HuH-7.5 (cell line): Measurements from ENCODE around the gene SLC7A7.
"Not testable (repeated sequence)": the region's sequence is repeated elsewhere in the genome, so short reads cannot be mapped to it uniquely, and the experiment has no call there.

Source experiments
- DNase-seq: peaks from one replicate; pipeline ENCODE4 v3.0.0; 2011; ENCODE audit warnings: low spot score

Gene SLC7A7

DNA sequence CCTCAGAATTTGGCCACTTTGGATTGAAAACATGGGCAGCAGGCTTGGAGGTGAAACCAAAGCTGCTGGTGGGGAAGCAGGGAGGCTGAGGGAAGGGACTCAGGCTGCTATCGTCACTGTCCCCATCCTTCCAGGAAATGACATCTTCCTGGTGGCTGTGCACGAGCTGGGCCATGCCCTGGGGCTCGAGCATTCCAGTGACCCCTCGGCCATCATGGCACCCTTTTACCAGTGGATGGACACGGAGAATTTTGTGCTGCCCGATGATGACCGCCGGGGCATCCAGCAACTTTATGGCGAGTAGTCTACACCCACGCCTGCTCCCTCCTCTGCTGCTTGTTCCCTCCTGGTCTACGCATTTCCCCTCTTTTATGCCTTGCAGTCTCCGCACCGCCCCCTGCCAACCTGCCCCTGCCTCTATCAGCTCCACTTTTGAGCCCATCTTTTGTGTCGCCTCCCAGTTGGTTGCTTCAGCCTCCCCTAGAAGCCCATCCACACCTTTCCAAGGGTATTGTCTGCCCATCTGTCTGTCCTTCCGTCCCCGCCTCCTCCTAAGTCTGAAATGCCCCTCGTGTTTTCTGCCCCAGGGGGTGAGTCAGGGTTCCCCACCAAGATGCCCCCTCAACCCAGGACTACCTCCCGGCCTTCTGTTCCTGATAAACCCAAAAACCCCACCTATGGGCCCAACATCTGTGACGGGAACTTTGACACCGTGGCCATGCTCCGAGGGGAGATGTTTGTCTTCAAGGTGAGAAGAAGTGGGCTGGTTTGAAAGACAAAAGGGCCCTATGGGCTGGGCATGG lies 28.1 kb upstream of the SLC7A7 start:
- DNase-seq, result no peak

DNA sequence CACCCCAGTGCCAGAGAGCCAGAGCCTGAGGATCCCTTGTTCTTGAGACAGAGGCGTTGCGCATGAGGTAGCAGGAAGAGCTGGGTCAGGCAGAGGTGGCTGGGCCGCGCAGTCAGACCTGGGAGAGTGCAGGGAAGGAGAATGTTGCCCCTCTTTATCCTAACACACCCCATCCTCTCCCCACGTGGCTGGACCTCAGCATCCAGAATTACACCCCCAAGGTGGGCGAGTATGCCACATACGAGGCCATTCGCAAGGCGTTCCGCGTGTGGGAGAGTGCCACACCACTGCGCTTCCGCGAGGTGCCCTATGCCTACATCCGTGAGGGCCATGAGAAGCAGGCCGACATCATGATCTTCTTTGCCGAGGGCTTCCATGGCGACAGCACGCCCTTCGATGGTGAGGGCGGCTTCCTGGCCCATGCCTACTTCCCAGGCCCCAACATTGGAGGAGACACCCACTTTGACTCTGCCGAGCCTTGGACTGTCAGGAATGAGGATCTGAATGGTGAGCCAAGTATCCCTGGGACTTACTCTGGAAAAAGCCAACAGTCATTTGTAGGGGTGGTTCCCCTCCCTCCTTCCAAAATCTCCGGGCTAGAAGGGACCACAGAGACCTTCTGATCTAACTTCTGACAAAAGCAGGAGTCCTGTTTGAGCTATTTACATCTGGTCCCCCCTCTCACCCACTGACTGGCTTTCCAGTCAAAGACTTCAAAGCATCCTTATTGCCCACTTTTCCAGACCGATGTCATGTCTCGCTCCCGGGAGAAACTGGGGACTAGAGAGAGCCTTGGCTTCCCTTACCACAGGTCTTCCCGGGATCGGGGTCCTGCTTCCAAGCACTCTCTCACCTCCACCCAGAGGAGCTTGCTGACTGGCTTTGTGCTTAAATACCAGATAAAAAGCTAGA lies 27.2 kb upstream of the SLC7A7 start:
- DNase-seq, result no peak

DNA sequence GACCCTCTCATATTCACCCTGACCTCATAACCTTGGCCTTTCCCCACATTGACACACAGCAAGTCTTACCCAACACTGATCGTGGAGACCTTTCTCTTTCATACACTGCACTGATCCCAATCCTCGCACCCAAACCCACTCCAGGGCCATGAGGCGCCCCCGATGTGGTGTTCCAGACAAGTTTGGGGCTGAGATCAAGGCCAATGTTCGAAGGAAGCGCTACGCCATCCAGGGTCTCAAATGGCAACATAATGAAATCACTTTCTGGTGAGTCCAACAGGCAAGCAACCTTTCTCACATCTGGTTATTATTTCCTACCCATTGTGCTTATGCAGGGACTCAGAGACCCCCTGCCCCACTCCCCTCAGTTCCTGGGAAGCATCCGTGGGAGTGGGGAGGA lies 26.5 kb upstream of the SLC7A7 start:
- no peak for DNase-seq

DNA sequence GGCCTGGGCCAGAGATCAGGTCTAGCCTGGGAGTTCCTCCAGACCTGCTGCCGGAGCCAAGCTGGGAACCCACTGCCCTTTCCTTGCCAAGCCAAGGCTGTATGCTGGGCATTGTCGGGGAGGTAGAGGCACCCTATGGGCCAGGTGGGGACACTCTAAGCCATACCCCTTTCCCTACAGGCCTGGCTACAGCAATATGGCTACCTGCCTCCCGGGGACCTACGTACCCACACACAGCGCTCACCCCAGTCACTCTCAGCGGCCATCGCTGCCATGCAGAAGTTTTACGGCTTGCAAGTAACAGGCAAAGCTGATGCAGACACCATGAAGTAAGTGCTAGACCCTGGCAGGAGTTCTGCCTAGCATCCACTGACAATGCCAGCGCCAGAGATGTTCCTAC lies 26.1 kb upstream of the SLC7A7 start:
- no peak for DNase-seq

DNA sequence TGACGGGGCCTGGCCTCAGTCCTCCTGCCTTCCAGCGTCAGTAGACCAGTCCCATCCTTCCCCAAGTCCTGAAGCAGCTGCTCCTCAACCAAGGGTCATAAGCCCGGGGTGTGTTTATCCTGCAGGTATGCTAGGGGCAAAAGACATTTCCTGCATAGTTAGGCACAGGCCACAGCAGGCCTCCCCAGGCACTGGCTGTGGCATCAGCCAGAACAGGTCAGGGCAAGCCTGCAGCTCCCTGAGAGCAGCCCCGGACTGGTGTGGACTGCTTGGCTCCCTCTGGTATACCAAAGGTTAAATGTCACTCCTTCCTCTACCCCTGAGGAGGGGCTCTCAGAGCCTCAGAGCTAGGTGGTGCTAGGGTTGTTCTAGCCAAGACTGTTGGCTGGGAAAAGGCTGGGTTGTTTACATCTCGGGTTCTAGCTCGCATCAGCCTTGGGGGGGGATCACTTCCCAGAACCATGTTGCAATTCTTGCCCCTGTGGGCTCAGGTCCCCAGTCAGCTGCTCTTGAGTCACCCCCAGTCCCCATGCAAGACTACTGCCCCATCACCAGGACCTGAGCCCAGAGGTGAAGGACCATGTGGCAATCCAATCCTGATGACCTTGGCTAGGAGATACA lies 24.0 kb upstream of the SLC7A7 start:
- no peak for DNase-seq

DNA sequence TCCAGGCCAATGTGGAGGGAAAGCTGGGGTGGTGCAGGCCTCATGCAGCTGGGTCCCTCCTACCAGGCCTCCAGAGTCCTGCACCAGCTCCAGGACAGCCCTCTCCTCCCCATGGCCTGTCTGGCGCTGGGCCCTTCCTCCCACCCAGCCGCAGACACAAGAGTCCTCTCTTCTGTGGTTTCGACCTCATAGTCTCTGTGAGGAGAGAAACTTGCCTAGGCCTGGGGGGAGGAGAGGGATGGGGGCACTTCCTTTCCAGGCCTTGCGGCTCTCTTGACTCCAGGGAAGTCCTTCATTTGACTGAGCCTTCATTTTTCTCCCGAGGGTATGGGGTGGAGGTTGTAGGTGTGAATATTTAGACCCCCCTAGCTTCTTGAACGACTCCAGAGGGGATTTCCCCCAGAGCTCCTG lies 23.4 kb upstream of the SLC7A7 start:
- no peak for DNase-seq

DNA sequence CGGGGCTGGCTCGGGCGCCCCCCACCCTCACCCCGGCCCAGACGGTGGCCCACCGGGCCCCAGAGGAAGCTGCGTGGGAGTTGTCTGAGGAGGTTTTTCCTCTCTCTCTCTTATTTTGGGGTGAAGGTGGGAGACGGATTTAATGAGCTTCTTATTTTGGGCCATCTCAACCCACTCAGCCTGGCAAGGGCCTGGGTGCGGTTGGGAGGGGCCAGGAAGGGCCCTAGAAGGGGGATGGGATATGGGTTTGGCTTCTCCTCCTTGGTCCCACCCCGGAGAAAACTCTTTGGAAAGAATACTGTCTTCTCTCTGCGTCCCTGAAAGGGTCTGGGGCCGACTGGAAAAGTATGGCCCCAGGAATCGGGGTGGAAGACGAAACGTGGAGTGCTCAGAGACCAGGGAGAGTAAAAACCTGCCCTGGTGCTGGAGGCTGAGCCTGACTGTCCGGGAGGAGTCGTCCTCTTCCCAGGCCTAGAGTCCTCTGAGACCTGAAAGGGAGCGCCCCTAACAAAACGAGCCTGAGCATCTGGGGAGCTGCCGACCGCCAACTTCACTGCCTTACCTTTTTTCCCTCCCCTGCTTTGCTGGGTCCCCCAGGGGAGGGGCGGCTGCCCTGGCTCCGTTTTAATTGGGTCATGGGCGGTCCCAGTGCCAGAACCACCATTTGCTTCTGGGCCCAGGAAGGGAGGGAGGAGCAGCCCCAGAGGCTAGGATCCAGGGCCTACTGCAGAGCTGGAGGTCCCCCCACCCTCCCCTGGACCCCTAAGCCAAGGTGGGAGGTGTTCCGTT lies 22.7 kb upstream of the SLC7A7 start:
- no peak for DNase-seq

DNA sequence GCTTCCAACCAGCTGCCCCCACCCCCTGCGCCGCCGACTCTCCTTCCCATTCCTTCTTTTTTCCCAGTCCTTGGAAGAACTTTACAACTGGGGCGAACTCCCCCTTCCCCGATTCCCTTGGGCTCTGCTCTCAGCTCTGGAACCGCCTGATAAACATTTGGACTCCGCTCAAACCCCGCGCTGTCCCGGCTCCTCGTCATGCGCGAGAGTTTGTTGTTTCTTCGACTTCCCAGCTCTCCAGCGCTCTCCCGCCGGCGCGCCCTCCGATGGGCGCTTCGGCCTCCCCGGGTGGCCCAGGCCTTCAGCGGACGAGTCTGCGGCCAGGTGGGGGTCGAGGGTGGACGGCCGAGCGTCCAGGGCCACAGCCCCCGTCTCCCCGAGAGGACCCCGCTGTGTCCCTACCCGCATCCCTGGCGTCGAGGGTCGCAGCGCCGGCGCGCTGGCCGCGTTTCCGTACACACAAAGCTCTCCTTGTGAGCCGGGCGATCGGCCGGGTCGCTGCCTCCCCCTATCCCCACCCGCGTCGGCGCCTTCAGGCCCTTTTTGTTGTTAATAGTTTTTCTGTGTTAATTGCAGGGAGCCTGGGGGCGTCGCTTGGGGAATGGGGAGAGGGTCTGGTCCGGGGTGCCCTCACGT lies 22.0 kb upstream of the SLC7A7 start:
- peak; percentile 69 for DNase-seq

DNA sequence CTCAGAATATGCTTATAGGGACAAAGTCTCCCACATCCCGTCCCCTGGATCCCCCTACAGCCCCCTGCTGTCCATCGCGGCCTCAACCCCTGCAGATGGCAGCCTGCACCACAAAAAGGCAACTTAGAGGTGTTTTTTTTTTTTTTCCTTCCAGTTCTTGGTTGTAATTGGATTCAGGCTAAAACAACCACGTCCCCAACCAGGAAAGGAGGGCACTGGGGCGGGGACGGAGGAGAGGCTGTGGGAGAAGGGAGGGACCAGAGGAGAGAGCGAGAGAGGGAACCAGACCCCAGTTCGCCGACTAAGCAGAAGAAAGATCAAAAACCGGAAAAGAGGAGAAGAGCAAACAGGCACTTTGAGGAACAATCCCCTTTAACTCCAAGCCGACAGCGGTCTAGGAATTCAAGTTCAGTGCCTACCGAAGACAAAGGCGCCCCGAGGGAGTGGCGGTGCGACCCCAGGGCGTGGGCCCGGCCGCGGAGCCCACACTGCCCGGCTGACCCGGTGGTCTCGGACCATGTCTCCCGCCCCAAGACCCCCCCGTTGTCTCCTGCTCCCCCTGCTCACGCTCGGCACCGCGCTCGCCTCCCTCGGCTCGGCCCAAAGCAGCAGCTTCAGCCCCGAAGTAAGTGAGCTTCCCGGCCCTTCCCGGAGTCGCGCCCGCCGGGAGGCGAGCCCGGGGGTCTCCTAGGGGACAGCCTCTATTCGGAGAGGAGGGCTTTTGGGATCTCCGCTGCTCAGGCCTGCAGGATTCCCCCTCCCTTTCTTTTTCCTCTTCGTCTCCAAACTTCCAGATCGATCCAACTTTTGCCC lies 21.3 kb upstream of the SLC7A7 start, which contains the start of gene MMP14:
Gene MMP14 (plus strand): TSS at position 285 of the 813 bp plus-strand sequence. CDS start 233 bp downstream, at position 518.
- DNase-seq, result peak; percentile 86

DNA sequence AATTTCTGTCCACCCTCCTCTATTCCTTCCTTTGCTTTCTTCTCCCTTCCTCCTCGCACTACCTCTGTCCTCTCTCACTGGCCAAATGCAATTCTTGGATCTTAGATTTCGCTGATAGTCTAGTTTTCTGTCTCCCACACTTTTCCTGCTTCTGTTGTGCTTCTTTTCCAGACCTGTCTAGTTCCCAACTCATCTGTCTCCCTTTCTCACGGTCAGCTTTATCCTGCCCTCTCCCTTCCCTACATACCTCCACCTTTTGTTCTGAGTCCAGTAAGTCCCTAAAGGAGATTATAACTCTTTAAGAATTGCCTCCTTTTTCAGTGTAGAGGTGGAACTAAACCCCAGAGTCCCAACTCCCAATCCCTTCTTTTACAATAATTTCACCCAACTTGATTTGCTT lies 20.3 kb upstream of the SLC7A7 start:
- no peak for DNase-seq

DNA sequence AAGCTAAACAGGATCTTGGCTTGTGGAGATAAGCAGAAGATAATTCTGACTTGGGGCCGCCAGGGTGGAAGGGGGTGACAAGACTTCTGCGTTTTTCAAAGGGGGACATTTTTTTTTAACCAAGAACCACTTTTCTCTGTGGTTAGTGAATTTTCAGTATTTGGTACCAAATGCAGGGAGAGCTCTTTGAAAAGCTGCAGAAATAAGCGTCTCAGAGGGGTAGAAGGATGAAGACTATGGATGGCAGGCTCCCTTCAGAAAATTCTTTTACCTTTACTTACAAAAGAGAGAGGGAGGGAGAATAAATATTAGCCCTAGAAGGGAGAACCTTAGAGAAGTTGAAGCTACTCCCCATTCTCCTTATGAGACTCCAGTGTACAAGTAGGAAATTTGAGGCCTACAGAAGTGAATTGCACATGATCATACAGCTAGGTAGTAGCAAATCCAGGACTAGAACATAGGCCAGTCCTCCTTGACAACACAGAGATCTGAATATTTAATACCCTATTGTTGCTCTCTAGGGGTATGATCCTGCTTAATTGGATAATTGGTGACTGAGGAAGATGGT lies 15.3 kb upstream of the SLC7A7 start:
- no peak for DNase-seq

DNA sequence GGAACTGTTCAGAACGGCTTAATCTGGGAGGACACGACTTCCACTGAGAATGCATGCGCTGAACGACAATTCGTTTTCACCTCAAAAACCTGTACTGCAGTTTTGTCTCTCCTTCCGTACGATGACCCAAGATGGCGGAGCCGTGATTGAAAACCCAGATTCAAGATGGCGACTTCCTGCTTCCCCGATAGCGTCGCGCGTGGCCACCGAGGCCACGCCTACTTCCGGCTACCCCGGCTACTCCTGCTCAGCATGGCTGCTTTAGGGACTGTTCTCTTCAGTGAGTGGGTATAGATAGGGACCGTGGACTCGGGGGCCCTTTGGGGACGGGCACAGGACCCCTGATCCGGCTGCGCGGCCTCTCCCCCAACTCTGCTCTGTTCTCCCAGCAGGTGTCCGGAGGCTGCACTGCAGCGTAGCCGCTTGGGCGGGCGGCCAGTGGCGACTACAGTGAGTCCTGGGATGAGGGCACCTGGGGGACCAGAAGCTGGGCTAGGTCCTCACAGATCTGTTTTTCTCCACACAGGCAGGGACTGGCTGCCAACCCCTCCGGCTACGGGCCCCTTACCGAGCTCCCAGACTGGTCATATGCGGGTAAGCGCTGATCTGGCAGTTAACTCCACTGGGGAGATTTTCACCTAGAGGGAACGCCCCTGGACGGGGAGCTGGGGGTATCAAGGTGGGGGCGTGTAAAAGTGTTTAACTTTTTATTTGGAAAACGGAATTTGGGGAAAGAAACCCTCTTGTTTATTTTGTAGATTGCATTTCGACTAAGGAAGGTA lies 14.6 kb upstream of the SLC7A7 start, which contains the start of gene MRPL52:
Gene MRPL52 (plus strand): TSS at position 227 of the 782 bp plus-strand sequence. CDS start 26 bp downstream, at position 253.
- peak; percentile 87 for DNase-seq

DNA sequence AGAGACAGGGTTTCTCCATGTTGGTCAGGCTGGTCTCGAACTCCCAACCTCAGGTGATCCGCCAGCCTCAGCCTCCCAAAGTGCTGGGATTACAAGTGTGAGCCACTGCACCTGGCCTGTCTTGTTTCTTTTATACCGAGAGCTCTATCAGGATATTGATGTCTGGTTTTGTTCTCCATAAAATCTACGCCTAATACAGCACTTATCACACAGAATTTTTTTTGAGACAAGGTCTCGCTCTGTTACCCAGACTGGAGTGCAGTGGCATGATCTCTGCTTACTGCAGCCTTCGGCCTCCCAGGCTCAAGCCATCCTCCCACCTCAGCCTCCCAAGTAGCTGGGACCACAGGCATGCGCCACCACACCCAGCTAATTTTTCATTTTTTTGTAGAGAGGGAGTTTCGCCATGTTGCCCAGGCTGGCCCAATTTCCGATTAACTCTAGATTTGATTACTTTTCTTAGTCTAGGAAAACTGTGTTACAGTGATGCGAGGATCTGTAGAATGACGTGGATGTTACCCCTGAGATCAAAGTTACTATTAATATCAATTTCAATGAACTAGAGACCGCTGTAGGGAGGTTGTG lies 13.9 kb upstream of the SLC7A7 start:
- not testable (repeated sequence) for DNase-seq

DNA sequence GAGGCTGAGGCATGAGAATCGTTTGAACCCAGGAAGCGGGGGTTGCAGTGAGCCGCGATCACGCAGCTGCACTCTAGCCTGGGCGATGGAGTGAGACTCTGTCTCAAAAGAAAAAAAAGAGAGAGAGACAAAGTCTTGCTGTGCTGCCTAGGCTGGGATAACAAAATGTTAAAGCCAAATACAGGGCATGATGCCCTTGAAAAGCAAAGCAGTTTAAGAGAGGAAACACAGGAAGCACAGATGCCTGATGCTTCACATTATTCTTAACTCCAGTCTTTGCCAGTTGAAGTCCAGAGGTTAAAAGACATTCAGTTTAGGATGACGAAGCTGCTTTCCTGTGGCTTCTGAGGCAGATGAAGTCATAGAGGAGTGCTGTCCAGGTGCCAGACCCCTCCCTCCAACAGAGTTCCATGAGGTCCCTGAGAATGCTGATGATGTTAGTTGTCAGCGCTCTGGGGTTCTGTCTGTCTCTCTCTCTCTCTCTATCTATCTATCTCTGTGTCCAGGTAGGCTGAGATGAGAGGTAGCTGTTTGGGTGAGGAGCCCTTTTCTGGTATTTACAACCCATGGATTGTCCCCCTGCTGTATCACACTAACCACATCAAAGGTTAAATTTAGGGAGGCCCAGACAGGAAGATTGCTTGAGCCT lies 9.6 kb upstream of the SLC7A7 start:
- DNase-seq, result no peak

DNA sequence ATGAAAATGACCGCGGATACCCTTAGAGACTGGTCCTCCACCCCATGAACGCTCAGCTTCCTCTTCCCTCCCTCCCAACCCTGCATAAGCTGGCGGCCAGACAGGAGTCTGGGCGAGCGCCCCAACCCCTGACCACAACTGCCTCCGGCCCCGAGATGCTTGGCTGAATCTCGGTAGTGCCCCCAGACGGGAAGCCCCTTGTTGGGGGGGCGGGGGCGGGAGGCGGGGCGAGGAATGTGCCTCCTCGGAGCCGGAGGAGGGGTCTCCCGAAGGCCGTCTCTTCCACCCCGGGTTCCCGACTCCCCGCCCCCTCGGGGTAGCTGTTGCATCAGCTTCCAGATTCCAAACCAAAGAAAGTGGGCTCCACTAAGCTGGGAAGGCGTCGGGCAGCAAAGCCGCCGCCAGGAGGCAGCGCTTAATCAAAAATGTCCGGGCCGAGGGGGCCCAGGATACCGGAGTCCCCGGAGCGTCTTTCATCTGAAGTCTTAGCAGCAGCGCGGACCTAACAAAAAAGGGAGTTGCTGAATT lies 7.4 kb upstream of the SLC7A7 start:
- peak; percentile 69 for DNase-seq

DNA sequence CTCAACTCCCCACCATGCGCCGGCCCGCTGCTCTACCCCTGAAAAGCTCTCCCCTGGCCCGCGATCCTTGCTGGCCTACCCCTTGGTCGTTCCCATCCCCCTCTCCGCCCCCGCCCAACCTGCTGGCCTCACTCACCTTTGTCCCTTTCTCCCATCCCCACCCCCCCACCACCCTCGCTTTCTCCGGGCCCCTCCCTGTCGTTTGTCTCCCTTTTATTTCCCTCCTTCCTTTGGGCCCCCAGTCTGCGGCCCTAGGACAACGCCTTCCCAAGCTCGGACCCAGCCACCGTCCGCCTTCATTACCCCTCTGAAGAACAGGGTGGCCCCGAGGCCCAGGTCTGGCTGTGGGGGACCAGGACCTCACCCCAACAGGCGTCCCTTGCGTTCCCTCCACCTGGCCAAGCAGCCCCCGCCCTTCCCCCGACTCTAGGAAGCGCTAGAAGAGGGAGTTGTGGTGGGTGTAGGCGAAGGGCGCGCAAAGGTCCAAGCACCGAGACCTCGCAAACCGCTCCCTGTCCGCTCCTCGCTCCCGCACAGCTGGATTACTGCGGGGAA lies 6.9 kb upstream of the SLC7A7 start:
- DNase-seq, result no peak

DNA sequence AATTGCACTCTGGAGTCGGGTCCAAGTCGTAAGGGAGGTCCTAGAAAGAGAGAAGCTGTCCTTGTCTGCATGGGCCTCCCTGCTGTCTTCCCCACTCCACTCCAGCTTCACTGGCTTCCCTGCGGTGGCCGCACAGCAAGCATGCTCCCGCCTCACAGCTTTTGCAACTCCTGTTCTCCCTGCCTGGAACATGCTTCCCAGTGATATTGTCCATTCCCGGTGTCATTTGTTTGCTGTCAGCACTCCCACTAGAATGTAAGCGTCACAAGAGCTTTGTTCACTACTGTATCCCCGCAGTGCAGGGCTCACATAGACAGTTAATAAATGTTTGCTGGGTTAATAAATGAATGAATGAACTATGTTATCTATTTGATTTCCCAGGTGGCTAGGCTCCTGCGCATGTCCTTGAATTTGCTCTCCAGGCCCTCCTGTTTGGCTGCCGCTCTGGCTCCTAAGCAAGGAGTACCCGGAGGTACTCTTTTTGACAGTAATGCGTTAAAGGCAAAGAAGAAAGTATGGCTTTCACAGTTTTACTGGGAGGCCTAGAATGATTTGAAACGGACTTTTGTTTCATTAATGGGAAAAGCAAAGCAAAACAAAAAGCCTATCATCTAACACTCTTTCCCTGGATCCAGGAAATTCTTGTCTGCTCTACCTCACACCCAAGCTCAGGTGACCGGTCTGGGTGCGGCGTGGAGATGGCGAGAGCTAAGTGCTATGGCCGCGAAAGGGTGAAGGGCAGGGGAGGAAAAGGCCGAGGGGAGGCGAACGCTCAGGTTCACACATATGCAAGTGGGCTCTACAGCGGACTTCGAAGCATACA lies 6.2 kb upstream of the SLC7A7 start:
- DNase-seq, result no peak
